HG02943 (cell line): Measurements from ENCODE around the gene C9orf85.
"Not testable (repeated sequence)": the region's sequence is repeated elsewhere in the genome, so short reads cannot be mapped to it uniquely, and the experiment has no call there.

Source experiments
- ATAC-seq: cut with Tn5 transposase; IDR thresholded peaks from one replicate; pipeline ENCODE4 v1.9.1; 2021; ENCODE audit warnings: mild to moderate bottlenecking, low read depth, moderate library complexity; ENCODE audit not compliant: unreplicated experiment

C9orf85 gene

DNA sequence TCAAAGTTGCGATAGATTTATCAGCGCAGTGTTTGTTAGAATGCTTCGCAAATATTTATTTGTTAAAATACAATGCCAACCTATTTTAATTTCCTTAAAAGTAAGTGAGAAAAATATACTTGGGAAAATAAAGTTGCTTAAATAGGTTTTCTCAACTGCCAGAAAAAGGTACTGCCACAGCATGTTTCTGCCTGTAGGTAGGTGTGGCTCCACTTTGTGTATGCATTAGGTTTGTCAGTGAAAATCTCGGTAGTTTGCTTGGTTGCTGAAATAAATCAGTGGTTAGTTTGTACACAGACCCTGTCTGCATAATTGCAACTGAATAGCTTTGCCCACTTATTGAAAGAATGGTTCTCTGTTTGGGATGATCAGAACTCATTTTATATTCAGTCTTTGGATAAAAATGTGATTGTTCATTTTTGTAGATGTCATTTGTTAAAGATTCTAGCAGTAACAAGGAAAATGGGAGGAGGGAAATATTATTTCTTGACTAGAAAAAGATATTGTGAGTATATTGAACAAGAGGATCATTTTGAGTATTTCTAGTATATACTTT, 25.7 kb downstream of the C9orf85 start:
- no peak for ATAC-seq

- ATAC-seq = no peak
Measured at GRCh38 chr9:71937898-71938297, 26.5 kb downstream of the C9orf85 start.

- no peak for ATAC-seq
Measured at GRCh38 chr9:71941060-71941568, 29.7 kb downstream of the C9orf85 start.

DNA sequence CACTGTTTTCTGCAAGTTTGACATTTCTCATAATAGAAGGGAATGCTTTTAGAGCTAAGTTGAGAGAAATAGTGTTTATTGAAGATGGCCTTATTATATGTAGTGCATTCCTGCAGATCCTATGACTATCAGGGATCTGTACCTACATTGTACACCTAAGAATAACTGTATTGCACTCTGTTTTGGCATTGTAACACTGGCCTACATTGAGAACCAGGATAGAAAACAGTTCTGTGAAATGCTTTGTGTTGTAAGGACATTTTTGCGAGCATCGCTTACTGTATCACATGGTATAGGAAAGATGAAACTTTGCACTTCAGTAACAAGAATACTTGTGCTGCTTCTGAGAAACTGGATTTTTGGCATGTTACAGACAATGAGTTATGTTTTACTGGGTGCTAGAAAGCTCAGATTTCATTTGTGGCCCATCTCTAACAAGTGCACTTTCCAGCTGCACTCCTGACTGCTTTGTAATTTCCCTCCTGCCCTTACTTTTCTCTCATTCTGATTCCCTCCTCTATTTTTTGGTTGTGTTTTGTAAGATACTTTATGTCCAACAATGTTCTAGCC, 30.6 kb downstream of the C9orf85 start:
- ATAC-seq = no peak

DNA sequence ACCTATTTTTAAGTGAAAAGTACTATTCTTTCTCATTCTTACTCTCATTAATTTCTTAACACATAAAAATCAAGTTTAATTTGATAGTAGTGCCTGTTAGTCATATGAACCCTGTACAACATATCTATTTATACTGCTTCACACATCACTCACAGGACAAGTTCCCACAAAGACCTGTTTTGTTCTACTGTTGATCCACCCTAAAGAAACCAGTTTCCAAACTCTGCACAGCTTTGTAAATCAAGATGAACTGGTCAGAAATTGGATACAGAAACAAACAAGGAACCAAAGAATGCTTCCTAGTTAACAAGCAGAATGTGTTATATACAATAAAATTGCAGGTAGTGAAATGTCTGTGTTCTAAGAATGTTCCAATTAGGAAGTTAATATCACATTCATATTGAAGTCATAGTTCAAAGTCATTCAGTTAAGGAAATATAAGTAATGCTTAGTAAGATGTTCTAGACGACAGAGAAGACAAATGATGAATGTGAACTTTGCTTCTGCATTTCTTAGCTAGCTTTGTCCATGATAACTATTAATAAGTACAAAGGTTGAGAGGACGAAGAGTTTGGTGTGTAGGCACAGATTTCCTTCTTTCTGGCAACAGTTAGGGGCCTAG, 33.4 kb downstream of the C9orf85 start:
- ATAC-seq = no peak

DNA sequence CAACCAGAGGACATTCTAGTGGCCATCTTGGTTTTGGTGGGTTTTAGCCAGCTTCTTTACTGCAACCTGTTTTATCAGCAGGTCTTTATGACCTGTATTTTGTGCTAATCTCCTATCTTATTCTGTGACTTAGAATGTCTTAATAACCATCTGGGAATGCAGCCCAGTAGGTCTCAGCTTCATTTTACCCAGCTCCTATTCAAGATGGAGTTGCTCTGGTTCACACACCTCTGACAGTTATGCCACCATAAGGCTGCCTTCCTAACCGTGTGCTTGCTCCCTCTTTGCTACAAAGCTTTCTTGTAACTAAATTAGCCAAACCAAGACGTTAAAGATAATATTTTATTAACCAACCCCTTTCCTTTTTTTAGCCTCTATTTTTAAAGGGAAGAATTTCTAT, 43.2 kb downstream of the C9orf85 start:
- ATAC-seq = not testable (repeated sequence)

GRCh38 chr9:71955300-71955915, 44.0 kb downstream of the C9orf85 start:
- peak; percentile 85 for ATAC-seq

DNA sequence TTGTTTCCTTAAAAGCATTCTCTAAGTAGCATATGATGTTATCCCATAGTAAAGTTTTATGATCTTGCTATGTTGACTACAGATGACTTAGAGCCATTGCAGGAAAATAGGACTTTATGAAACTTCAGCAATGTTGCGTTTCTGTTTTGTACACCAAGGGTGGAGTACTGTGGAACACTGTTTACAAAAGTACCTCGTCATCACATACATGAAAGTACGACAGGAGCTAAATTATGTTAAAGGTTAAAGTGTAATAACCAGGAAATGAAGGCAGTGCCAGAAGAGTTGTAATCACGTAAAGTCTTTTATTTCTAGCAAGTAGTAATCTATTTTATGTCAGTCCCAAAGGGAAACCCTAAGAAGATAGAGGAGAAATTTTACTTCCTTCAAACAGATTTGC, 50.9 kb downstream of the C9orf85 start:
- ATAC-seq = no peak

DNA sequence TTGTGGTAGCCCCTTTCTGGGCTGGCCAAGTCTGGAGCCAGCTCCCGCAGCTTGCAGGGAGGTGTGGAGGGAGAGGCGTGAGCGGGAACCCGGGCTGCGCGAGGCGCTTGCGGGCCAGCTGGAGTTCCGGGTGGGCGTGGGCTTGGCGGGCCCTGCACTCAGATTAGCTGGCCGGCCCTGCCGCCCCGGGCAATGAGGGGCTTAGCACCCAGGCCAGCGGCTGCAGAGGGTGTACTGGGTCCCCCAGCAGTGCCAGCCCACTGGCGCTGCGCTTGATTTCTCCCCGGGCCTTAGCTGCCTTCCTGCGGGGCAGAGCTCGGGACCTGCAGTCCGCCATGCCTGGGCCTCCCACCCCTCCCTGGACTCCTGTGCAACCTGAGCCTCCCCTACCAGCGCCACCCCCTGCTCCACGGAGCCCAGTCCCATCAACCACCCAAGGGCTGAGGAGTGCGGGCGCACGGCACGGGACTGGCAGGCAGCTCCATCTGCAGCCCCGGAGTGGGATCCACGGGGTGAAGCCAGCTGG, 52.1 kb downstream of the C9orf85 start:
- not testable (repeated sequence) for ATAC-seq

GRCh38 chr9:71965403-71965802, 54.0 kb downstream of the C9orf85 start:
- ATAC-seq = no peak

- no peak for ATAC-seq
Measured at GRCh38 chr9:71966601-71967000, 55.2 kb downstream of the C9orf85 start.

DNA sequence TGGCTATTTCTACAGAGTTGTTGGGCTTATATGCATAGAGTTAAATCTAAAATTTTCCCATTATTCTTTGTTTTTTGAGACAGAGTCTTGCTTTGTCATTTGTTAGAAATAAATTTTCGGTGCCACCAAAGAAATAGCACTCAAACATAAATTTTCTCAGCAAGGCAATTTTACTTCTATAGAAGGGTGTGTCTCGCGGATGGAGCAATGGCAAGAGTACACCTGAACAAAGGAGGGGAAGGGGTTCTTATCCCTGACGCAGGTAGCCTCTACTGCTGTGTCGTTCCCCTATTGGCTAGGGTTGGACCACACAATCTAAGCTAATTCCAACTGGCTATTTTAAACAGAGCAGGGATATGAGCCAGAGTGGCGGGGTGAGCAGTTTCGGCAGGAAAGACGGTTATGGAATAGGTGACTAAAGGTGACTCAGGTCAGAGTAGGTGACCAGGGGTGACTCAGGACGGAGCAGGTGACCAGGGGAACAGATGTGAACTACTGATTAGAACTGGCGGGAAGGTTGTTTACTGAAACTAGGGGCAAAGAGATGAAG, 57.2 kb downstream of the C9orf85 start:
- ATAC-seq = no peak

GRCh38 chr9:71975833-71976232, 64.4 kb downstream of the C9orf85 start:
- no peak for ATAC-seq

- no peak for ATAC-seq
Measured at GRCh38 chr9:71977003-71977402, 65.6 kb downstream of the C9orf85 start.

DNA sequence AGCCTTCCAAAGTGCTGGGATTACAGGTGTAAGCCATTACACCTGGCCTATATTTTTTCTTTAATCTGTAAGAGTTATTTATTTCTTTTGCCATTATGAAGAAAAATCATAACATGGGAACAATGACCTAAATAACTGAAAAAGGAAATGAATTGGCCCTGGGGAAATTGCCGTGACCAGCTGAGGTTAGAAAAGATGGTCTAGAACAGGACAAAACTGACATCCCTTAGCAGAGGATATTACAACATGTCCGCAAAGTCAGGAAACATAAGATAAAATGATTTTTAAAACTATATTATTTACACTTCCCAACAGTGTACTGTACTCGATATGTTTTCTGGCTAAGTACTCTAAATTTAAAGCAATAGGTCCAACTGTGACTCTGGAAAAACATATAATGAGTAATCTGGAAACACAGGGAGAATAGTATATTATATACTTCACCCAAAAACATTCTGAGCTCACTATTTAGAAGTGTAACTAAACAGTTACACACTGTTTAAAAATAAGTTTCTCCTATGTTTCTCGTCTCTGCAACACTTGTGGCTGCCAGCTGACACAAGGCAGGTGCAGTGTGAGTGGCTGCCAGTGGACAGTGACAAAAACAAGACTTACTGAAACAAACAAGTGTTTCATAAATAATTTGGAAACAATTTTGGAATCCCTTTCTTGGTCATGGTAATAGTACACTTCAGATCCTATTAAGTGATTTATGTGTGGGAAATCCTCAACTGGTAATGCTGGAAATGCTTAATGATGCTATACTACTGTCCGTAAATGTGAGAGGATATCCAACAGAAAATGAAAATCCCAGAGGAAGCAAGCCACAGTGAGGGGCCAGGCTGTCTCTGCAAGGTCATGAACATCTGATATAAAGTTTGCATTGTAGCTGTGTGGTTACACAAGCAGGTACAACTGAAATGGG, 69.1 kb downstream of the C9orf85 start:
- no peak for ATAC-seq

- ATAC-seq = no peak
Measured at GRCh38 chr9:71981944-71982343, 70.5 kb downstream of the C9orf85 start.

- ATAC-seq = no peak
Measured at GRCh38 chr9:71984403-71984802, 73.0 kb downstream of the C9orf85 start.

DNA sequence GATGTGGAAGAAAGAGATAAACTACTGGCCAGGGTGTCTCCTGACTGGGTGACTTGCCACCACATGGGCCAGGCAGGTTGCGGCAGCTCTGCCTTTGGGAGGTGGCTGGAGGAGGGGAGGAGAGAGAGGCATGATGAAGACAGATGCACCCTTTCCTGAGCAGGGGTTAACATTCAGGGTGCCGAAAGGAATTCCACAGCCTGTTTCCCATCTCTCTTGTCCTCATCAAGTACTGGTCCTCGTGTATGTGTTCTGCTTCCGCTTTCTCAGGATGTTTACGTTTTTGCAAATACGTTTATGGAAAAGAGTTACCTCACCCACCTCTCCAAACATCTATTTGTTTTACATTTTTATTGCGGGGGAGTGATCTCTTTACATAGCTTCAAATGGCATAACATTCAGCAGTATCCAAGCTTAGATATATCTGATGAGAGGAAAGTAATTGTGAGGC, 73.4 kb downstream of the C9orf85 start:
- ATAC-seq = no peak

- no peak for ATAC-seq
Measured at GRCh38 chr9:71985297-71985911, 74.0 kb downstream of the C9orf85 start.

- ATAC-seq = no peak
Measured at GRCh38 chr9:71986900-71987299, 75.5 kb downstream of the C9orf85 start.
